22Rv1 (cell line): ENCODE measurements around the gene NME7.

Experiments
- H3K27ac ChIP-seq: fragments of 450-650 bp; 2 replicates; pipeline ENCODE4 v1.5.1; 2017
- ZFX ChIP-seq: fragments of 450-650 bp; IDR thresholded peaks from 2 replicates; pipeline ENCODE4 v1.6.1; 2017; ENCODE audit warnings: antibody characterized with exemption, borderline replicate concordance
- TF ChIP-seq, protein P1 (sequence below): fragments of 450-650 bp; IDR thresholded peaks from 2 replicates; pipeline ENCODE4 v1.5.1; 2017; ENCODE audit warnings: mild to moderate bottlenecking

Gene NME7

DNA sequence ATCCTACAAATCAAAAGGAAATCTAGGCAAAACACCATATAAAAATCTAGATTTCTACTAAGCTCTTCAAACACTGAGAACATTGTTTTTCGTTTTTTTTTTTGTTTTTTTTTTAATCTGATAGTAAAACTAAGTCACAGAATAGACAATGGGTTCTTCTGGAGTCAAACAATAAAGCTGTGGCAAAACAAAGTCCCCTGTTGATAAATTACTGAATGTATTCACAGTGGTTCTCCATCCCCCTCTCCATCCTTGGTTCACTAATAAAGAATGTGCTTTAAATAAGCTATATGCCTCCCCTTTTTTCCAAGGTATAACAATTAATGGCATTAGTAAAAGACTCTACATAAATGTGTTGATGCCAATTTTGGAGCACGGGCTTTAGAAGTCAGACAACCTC, 277.8 kb downstream of the NME7 start:
- H3K27ac ChIP-seq, result no peak overlapping the region
- TF ChIP-seq, protein P1, sequence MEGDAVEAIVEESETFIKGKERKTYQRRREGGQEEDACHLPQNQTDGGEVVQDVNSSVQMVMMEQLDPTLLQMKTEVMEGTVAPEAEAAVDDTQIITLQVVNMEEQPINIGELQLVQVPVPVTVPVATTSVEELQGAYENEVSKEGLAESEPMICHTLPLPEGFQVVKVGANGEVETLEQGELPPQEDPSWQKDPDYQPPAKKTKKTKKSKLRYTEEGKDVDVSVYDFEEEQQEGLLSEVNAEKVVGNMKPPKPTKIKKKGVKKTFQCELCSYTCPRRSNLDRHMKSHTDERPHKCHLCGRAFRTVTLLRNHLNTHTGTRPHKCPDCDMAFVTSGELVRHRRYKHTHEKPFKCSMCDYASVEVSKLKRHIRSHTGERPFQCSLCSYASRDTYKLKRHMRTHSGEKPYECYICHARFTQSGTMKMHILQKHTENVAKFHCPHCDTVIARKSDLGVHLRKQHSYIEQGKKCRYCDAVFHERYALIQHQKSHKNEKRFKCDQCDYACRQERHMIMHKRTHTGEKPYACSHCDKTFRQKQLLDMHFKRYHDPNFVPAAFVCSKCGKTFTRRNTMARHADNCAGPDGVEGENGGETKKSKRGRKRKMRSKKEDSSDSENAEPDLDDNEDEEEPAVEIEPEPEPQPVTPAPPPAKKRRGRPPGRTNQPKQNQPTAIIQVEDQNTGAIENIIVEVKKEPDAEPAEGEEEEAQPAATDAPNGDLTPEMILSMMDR, result no peak
- no peak for TF ChIP-seq ZFX

DNA sequence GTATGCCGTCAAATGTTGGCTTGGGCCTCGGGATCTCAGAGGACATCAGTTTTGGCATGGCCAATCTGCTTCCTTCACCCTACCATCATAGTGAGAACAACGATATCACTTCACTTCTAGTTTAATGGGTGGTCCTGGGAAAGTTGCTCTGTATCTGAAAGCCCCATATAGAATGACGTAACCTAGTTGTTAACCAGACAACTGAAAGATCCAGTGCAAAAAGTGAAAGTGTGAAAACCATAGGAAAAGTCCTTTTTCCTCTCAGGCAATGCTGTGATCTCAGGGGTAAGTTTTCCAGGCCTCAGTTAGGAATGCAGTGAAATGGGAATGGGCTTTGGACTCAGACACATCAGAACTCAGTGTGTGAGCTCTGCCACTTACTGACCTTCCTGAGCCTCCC, 279.7 kb downstream of the NME7 start:
- no peak overlapping the region for H3K27ac ChIP-seq
- TF ChIP-seq, protein P1, result no peak

DNA sequence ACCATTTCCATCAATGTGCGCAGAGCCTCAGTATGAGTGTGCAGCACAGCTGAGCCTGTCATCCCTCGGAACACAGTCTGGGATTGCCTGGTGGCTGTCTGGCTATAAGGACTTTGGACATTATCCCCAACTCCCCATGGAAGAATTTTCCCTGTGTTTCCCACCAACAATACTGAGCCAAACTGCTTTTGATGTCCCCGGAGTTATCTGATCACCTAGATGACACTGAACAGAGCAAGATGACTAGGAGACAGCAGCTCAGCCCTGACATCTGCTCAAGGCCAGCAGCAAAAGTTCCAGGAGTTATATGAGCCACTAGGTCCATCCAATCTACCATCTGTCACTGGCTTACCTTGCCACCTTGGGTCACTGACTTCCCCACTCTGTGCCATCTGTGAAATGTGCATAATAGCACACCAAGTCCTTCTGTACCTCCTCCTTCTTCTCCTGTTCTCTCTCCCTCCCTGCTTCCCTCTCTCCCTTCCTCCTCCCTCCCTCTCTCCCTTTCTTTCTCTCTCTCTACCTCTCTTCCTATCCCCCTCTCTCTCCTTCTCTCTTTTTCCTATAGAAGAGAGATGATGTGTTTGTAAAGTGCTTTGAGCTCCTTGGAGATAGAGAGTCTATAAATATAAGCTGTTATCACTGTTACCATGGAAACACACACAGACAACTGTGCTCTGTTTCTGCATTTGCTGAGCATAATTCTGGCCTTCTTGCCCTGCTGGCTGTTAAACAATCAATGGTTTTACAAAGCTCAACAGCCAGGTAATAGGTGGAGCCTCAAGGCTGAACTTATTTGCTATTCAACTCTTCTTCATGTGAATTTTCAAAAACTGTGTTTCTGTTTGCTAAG, 280.8 kb downstream of the NME7 start:
- TF ChIP-seq ZFX, result no peak
- TF ChIP-seq, protein P1, result no peak
- no peak overlapping the region for H3K27ac ChIP-seq

DNA sequence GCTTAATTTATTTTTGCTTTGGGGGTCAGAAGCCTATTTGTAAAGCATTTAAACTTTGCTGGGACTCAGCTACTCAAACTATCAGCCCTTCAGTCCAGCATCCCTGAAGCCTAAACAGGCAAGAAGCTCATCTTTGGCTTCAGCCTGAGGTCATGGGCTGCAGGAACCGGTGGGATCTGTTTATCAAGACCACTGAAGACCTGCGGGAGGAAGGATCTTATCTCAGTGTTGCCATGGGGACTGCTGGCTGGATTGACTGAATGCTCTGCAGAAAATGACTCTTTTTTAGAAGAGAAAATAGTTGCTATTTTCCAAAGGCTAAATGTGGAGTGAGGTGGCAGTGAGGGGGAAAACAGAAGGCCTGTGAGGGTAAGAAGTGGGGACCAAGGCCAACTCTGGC, 281.7 kb downstream of the NME7 start:
- no peak for TF ChIP-seq ZFX
- TF ChIP-seq, protein P1, result no peak
- no peak overlapping the region for H3K27ac ChIP-seq
